Liver (tissue), 3 donors: ENCODE results near the gene ZDHHC22.

Experiments used
- ATF3 ChIP-seq: IDR thresholded peaks from 2 replicates; pipeline ENCODE4 v1.6.1; 2016; ENCODE audit warnings: antibody characterized with exemption
- CTCF ChIP-seq: fragments of 150-350 bp; IDR thresholded peaks from 2 replicates; pipeline ENCODE4 v1.5.1; 2017; ENCODE audit warnings: improper control_type of control experiment, low read depth, low read length; ENCODE audit not compliant: missing input control
- HNF4A ChIP-seq, 2 donors: conservative IDR thresholded peaks; 2 replicates each; pipeline ENCODE4 v1.6.1; 2016; ENCODE audit warnings: antibody characterized with exemption in 2 of 2, mild to moderate bottlenecking in 2 of 2
- JUND ChIP-seq, 2 donors: IDR thresholded peaks; 2 replicates each; pipeline ENCODE4 v1.6.1; 2016; ENCODE audit warnings: antibody characterized with exemption in 2 of 2
- MAX ChIP-seq: IDR thresholded peaks from 2 replicates; pipeline ENCODE4 v1.6.1; 2016; ENCODE audit warnings: antibody characterized with exemption
- NR2F2 ChIP-seq: IDR thresholded peaks from 2 replicates; pipeline ENCODE4 v1.6.1; 2016; ENCODE audit warnings: antibody characterized with exemption
- RAD21 ChIP-seq, 2 donors: IDR thresholded peaks; 2 replicates each; pipeline ENCODE4 v1.6.1; 2016; ENCODE audit warnings: antibody characterized with exemption in 2 of 2, mild to moderate bottlenecking in 2 of 2
- REST ChIP-seq: IDR thresholded peaks from 2 replicates; pipeline ENCODE4 v1.6.1; 2016; ENCODE audit warnings: antibody characterized with exemption, mild to moderate bottlenecking
- RXRA ChIP-seq, 2 donors: IDR thresholded peaks; 2 replicates each; pipeline ENCODE4 v1.6.1; 2017 to 2018; ENCODE audit warnings: antibody characterized with exemption in 2 of 2, mild to moderate bottlenecking in 1 of 2
- SP1 ChIP-seq: IDR thresholded peaks from 2 replicates; pipeline ENCODE4 v1.6.1; 2018; ENCODE audit warnings: antibody characterized with exemption, mild to moderate bottlenecking
- TAF1 ChIP-seq: conservative IDR thresholded peaks from 2 replicates; pipeline ENCODE4 v1.6.1; 2016; ENCODE audit warnings: antibody characterized with exemption, mild to moderate bottlenecking
- YY1 ChIP-seq: IDR thresholded peaks from 2 replicates; pipeline ENCODE4 v1.6.1; 2016; ENCODE audit warnings: antibody characterized with exemption, mild to moderate bottlenecking
- donor health status: healthy.
- donor health status: healthy.

GRCh38 chr14:77085538-77085937, 56.1 kb downstream of the ZDHHC22 start:
- TF ChIP-seq CTCF (no peak), HNF4A (conservative IDR thresholded peaks at IDR 0.05) (no peak), JUND (IDR thresholded peaks at IDR 0.05) (no peak), ATF3 (no peak), RAD21 (IDR thresholded peaks at IDR 0.05) (no peak), TAF1 (no peak), YY1 (no peak), MAX (no peak), RXRA (IDR thresholded peaks at IDR 0.05) (no peak), NR2F2 (no peak), SP1 (no peak), REST (no peak)
